H9 (cell line): ENCODE measurements around the gene C1orf115. TPM values are rescaled to one million over a fixed set of nuclear protein-coding genes. Genes with fewer than 3 reads are reported as not detected.

ENCODE experiments used
- DNase-seq: peaks from one replicate; pipeline ENCODE4 v3.0.0-alpha.2; 2017
- H2AFZ ChIP-seq: one replicate; pipeline ENCODE4 v1.6.1; 2013; ENCODE audit warnings: mild to moderate bottlenecking, low read length, control low read depth, moderate library complexity
- H2AK5ac ChIP-seq: 2 replicates; pipeline ENCODE4 v1.6.1; 2013; ENCODE audit warnings: low read length, control low read depth, mixed read lengths; ENCODE audit not compliant: insufficient read length
- H2BK120ac ChIP-seq: one replicate; pipeline ENCODE4 v1.6.1; 2013; ENCODE audit warnings: low read depth, mild to moderate bottlenecking, low read length, control low read depth, inconsistent platforms; ENCODE audit not compliant: poor library complexity, severe bottlenecking
- H2BK12ac ChIP-seq: 2 replicates; pipeline ENCODE4 v1.6.1; 2013; ENCODE audit warnings: low read length, control low read depth, mixed read lengths, low read depth; ENCODE audit not compliant: insufficient read length
- H2BK15ac ChIP-seq: 2 replicates; pipeline ENCODE4 v1.6.1; 2013; ENCODE audit warnings: low read depth, low read length, control low read depth
- H2BK20ac ChIP-seq: one replicate; pipeline ENCODE4 v1.6.1; 2013; ENCODE audit warnings: low read depth, mild to moderate bottlenecking, low read length, control low read depth, inconsistent platforms; ENCODE audit not compliant: poor library complexity, severe bottlenecking
- H2BK5ac ChIP-seq: 2 replicates; pipeline ENCODE4 v1.6.1; 2013; ENCODE audit warnings: low read length, control low read depth, mixed read lengths; ENCODE audit not compliant: insufficient read length
- H3K14ac ChIP-seq: 2 replicates; pipeline ENCODE4 v1.6.1; 2013; ENCODE audit warnings: low read length, control low read depth; ENCODE audit not compliant: insufficient read depth
- H3K18ac ChIP-seq: 2 replicates; pipeline ENCODE4 v1.6.1; 2013; ENCODE audit warnings: low read depth, mild to moderate bottlenecking, mixed read lengths, low read length, control low read depth; ENCODE audit not compliant: insufficient read length
- H3K23ac ChIP-seq: 2 replicates; pipeline ENCODE4 v1.6.1; 2013; ENCODE audit warnings: low read length, control low read depth, mixed read lengths, low read depth; ENCODE audit not compliant: insufficient read length
- H3K23me2 ChIP-seq: 2 replicates; pipeline ENCODE4 v1.6.1; 2013; ENCODE audit warnings: low read depth, mild to moderate bottlenecking, mixed read lengths, low read length, control low read depth; ENCODE audit not compliant: insufficient read length, poor library complexity, severe bottlenecking
- H3K27ac ChIP-seq: 2 replicates; pipeline ENCODE4 v1.5.1; 2013; ENCODE audit warnings: low read length, control low read depth, mixed read lengths, low read depth; ENCODE audit not compliant: insufficient read length
- H3K27me3 ChIP-seq: 2 replicates; pipeline ENCODE4 v1.6.1; 2013; ENCODE audit warnings: low read length, control low read depth, inconsistent platforms; ENCODE audit not compliant: insufficient read depth
- H3K4ac ChIP-seq: 2 replicates; pipeline ENCODE4 v1.6.1; 2013; ENCODE audit warnings: low read depth, mild to moderate bottlenecking, control low read depth, inconsistent platforms, low read length, moderate library complexity
- H3K4me1 ChIP-seq: 2 replicates; pipeline ENCODE4 v1.6.1; 2013; ENCODE audit warnings: low read length, control low read depth, inconsistent platforms; ENCODE audit not compliant: insufficient read depth
- H3K4me2 ChIP-seq: 2 replicates; pipeline ENCODE4 v1.6.1; 2013; ENCODE audit warnings: low read length, control low read depth, mixed read lengths; ENCODE audit not compliant: insufficient read length, insufficient read depth
- H3K56ac ChIP-seq: 2 replicates; pipeline ENCODE4 v1.6.1; 2013; ENCODE audit warnings: low read depth, mild to moderate bottlenecking, mixed read lengths, low read length, control low read depth; ENCODE audit not compliant: insufficient read length
- H3K79me1 ChIP-seq: 2 replicates; pipeline ENCODE4 v1.6.1; 2013; ENCODE audit warnings: low read depth, mild to moderate bottlenecking, moderate library complexity, low read length, control low read depth, inconsistent platforms; ENCODE audit not compliant: insufficient read depth, poor library complexity, severe bottlenecking
- H3K79me2 ChIP-seq: 2 replicates; pipeline ENCODE4 v1.6.1; 2013; ENCODE audit warnings: low read length, control low read depth, inconsistent platforms; ENCODE audit not compliant: insufficient read depth
- H3K9ac ChIP-seq: 2 replicates; pipeline ENCODE4 v1.6.1; 2013; ENCODE audit warnings: low read length, control low read depth, mixed read lengths; ENCODE audit not compliant: insufficient read length; ENCODE audit errors: extremely low read depth
- H3K9me3 ChIP-seq: one replicate; pipeline ENCODE4 v1.6.1; 2013; ENCODE audit warnings: low read depth, low read length, inconsistent platforms; ENCODE audit not compliant: control insufficient read depth
- H3T11ph ChIP-seq: one replicate; pipeline ENCODE4 v1.6.1; 2013; ENCODE audit warnings: mild to moderate bottlenecking, low read length, control low read depth, inconsistent platforms
- H4K20me1 ChIP-seq: one replicate; pipeline ENCODE4 v1.6.1; 2013; ENCODE audit not compliant: control insufficient read depth, insufficient read length, insufficient read depth
- H4K5ac ChIP-seq: 2 replicates; pipeline ENCODE4 v1.6.1; 2013; ENCODE audit warnings: low read depth, mild to moderate bottlenecking, mixed read lengths, low read length, control low read depth; ENCODE audit not compliant: insufficient read length
- H4K8ac ChIP-seq: replicated peaks from 2 replicates; pipeline ENCODE4 v1.6.1; 2013; ENCODE audit warnings: low read length, control low read depth, mixed read lengths, low read depth; ENCODE audit not compliant: insufficient read length
- H4K91ac ChIP-seq: 2 replicates; pipeline ENCODE4 v1.6.1; 2013; ENCODE audit warnings: low read depth, mild to moderate bottlenecking, moderate library complexity, mixed read lengths, low read length, control low read depth; ENCODE audit not compliant: insufficient read length
- H3K27ac Mint-ChIP-seq, 3 experiments: 2 replicates in 2 of 3; 3 replicates in 1 of 3; pipeline ENCODE4 v1.8.0; 2020 to 2021; ENCODE audit warnings: mixed read lengths in 3 of 3, mild to moderate bottlenecking in 1 of 3, moderate library complexity in 1 of 3
- H3K27me3 Mint-ChIP-seq: 2 replicates; pipeline ENCODE4 v1.8.0; 2021; ENCODE audit warnings: low read depth, mild to moderate bottlenecking, moderate library complexity, mixed read lengths
- H3K36me3 Mint-ChIP-seq, 3 experiments: 2 replicates in 2 of 3; 3 replicates in 1 of 3; pipeline ENCODE4 v1.8.0; 2020 to 2021; ENCODE audit warnings: low read depth in 3 of 3, mixed read lengths in 3 of 3; ENCODE audit not compliant: insufficient read depth in 1 of 3
- H3K4me1 Mint-ChIP-seq, 2 experiments: 2 replicates each; pipeline ENCODE4 v1.8.0; 2020; ENCODE audit warnings: mixed read lengths in 2 of 2
- H3K4me3 Mint-ChIP-seq, 2 experiments: 2 replicates in 1 of 2; 3 replicates in 1 of 2; pipeline ENCODE4 v1.8.0; 2020 to 2021; ENCODE audit warnings: mild to moderate bottlenecking in 2 of 2, mixed read lengths in 2 of 2, moderate library complexity in 1 of 2
- H3K9me3 Mint-ChIP-seq, 2 experiments: 2 replicates in 1 of 2; 3 replicates in 1 of 2; pipeline ENCODE4 v1.8.0; 2020; ENCODE audit warnings: mild to moderate bottlenecking in 2 of 2, mixed read lengths in 2 of 2, moderate library complexity in 1 of 2
- CTCF ChIP-seq: fragments of 200-600 bp; sonication (generic); conservative IDR thresholded peaks from 3 replicates; pipeline ENCODE4 v1.8.0; 2021; ENCODE audit warnings: antibody characterized with exemption, mild to moderate bottlenecking
- WGBS: extraction: QIAGEN DNeasy Blood & Tissue Kit; methylation state at CpG from one replicate; pipeline ENCODE4 v1.1.7; 2013; ENCODE audit warnings: missing lambda C conversion rate, low lambda C conversion rate, mixed read lengths; ENCODE audit not compliant: insufficient read length; ENCODE audit errors: extremely low coverage; 5-methylcytosine and 5-hydroxymethylcytosine counted together
- total RNA-seq: library from RNA; stranded (reverse); gene quantifications from 2 replicates; pipeline ENCODE4 v1.2.1, GENCODE V29; 2021

C1orf115 gene
- total RNA-seq, 1 experiment from 2014 or later, result 6.0 TPM

- H2AFZ ChIP-seq, result no peak overlapping the region
- no peaks in the 10 kb centered on the region for H3K27me3 ChIP-seq
- H2BK5ac ChIP-seq, result no peak overlapping the region
- H3K4me1 Mint-ChIP-seq, result peaks cover 25 to 27% of the 10 kb centered on the region in 2 experiments
- no peak overlapping the region for H3K9ac ChIP-seq
- no peak overlapping the region for H2BK20ac ChIP-seq
- H3K79me2 ChIP-seq, result no peaks in the 10 kb centered on the region
- no peak overlapping the region for H4K91ac ChIP-seq
- no peak overlapping the region for H3K4me2 ChIP-seq
- H3K23ac ChIP-seq, result no peak overlapping the region
- no peaks in the 10 kb centered on the region for H3K23me2 ChIP-seq
- H3T11ph ChIP-seq, result no peak overlapping the region
- H4K20me1 ChIP-seq, result no peaks in the 10 kb centered on the region
- H3K56ac ChIP-seq, result no peak overlapping the region
- no peaks in the 10 kb centered on the region for H3K9me3 ChIP-seq
- no peak overlapping the region for H3K4ac ChIP-seq
- H2BK15ac ChIP-seq, result no peak overlapping the region
- no CpG with 5 or more reads among the region's 3 CpGs for WGBS
- no peaks in the 10 kb centered on the region for H3K4me1 ChIP-seq
- no peaks in the 10 kb centered on the region for H3K27me3 Mint-ChIP-seq
- no peak overlapping the region for H4K5ac ChIP-seq
- no peak overlapping the region for H4K8ac ChIP-seq
- DNase-seq, result no peak
- no peak overlapping the region for H2BK120ac ChIP-seq
- H2AK5ac ChIP-seq, result no peak overlapping the region
- H3K18ac ChIP-seq, result no peak overlapping the region
- H3K79me1 ChIP-seq, result no peaks in the 10 kb centered on the region
- TF ChIP-seq CTCF, result no peak
- peak overlapping the region in 2 of 3 experiments; percentile 12 to 18; a peak in 1 of 7 replicates for H3K27ac Mint-ChIP-seq
- H3K27ac ChIP-seq, result no peak overlapping the region
- peaks cover 0 to 3% (median 0%) of the 10 kb centered on the region in 3 experiments; a peak in 2 of 7 replicates for H3K36me3 Mint-ChIP-seq
- no peak overlapping the region for H2BK12ac ChIP-seq
- no peak overlapping the region for H3K14ac ChIP-seq
- H3K9me3 Mint-ChIP-seq, result no peaks in the 10 kb centered on the region
- H3K4me3 Mint-ChIP-seq, result no peak overlapping the region
These were observed 8.9 kb downstream of the C1orf115 start for GRCh38 chr1:220699044-220699443.
